Activated naive CD4-positive, alpha-beta T cell treated with anti-CD3 and anti-CD28 coated beads for 36 hours (primary cell): Measurements from ENCODE around the gene CDHR1. TPM values are rescaled to one million over a fixed set of nuclear protein-coding genes. Genes with fewer than 3 reads are reported as not detected.
A peak's percentile ranks its signal among the peaks of the same experiment; 100 is the strongest.

Source experiments
- CTCF ChIA-PET: fragments of 350-600 bp; sonication (Branson Sonifier 250); formaldehyde crosslinking; loops from one replicate; lab custom pipeline; 2021; ENCODE audit warnings: antibody characterized with exemption; lab: Charles Lee
- DNase-seq: peaks from one replicate; pipeline ENCODE4 v3.0.0-alpha.2; 2020
- H3K27ac Mint-ChIP-seq: one replicate; pipeline ENCODE4 v1.8.0; 2021; ENCODE audit warnings: mild to moderate bottlenecking, mixed read lengths
- H3K27me3 Mint-ChIP-seq: one replicate; pipeline ENCODE4 v1.8.0; 2021; ENCODE audit warnings: low read depth, mixed read lengths
- H3K36me3 Mint-ChIP-seq: one replicate; pipeline ENCODE4 v1.8.0; 2021; ENCODE audit warnings: low read depth, mixed read lengths
- H3K4me1 Mint-ChIP-seq: one replicate; pipeline ENCODE4 v1.8.0; 2021; ENCODE audit warnings: low read depth, mixed read lengths
- H3K4me3 Mint-ChIP-seq: one replicate; pipeline ENCODE4 v1.8.0; 2021; ENCODE audit warnings: mild to moderate bottlenecking, moderate library complexity, mixed read lengths
- H3K9me3 Mint-ChIP-seq: one replicate; pipeline ENCODE4 v1.8.0; 2021; ENCODE audit warnings: mixed read lengths
- intact Hi-C: fragments of 100-400 bp; cut with micrococcal nuclease; formaldehyde crosslinking; loops from one replicate; pipeline ENCODE4 v1.15.1; 2023
- total RNA-seq, 2 experiments: library from RNA; stranded (reverse); gene quantifications; one replicate each; pipeline ENCODE4 v1.2.3, GENCODE V29; 2021

The CDHR1 gene
- total RNA-seq, 2 experiments from 2014 or later, result 0.37 to 1.4 TPM

- intact Hi-C loops, result no loop called here
- CTCF ChIA-PET, result interaction anchor here (1.1 to 1.4 kb wide), 3 partner anchors 9 to 302 kb away, joined by 3 to 5 read pairs (median 3); no protein-coding TSS in a partner anchor
- Mint-ChIP-seq H3K36me3 (no peaks in the 10 kb centered on the region), H3K4me1 (no peaks in the 10 kb centered on the region), H3K9me3 (no peaks in the 10 kb centered on the region), H3K27ac (no peak overlapping the region), H3K4me3 (no peak overlapping the region), H3K27me3 (peaks cover 9% of the 10 kb centered on the region)
- peak; percentile 12 for DNase-seq
Measured at GRCh38 chr10:84237199-84238051, 43.1 kb downstream of the CDHR1 start.

DNA sequence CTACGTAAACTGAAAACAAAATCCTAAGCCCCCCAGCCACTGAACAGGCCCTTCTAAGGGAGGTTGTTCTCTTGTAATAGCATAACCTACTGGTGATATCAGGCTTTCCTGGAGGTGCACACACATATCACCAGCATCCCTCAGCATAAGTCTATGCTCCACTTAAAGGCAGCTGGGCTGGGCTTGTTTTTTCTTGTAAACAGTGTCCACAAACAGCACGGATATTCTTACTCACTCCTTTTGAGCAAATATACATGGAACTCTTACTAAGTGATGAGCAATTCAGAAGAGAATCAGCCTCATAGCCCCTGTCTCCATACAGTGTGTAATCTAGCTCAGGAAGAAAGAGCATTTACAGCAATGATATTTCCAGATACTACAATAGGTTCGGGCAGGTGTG, 44.6 kb downstream of the CDHR1 start:
- Mint-ChIP-seq H3K9me3 (no peaks in the 10 kb centered on the region), H3K4me3 (no peak overlapping the region), H3K27ac (no peak overlapping the region), H3K36me3 (no peaks in the 10 kb centered on the region), H3K4me1 (no peaks in the 10 kb centered on the region), H3K27me3 (peaks cover 9% of the 10 kb centered on the region)
- DNase-seq, result no peak
- intact Hi-C loops, result no loop called here
- CTCF ChIA-PET, result interaction anchor here (0.7 to 1.2 kb wide), 2 partner anchors 18 to 91 kb away, joined by 4 to 7 read pairs; no protein-coding TSS in a partner anchor

DNA sequence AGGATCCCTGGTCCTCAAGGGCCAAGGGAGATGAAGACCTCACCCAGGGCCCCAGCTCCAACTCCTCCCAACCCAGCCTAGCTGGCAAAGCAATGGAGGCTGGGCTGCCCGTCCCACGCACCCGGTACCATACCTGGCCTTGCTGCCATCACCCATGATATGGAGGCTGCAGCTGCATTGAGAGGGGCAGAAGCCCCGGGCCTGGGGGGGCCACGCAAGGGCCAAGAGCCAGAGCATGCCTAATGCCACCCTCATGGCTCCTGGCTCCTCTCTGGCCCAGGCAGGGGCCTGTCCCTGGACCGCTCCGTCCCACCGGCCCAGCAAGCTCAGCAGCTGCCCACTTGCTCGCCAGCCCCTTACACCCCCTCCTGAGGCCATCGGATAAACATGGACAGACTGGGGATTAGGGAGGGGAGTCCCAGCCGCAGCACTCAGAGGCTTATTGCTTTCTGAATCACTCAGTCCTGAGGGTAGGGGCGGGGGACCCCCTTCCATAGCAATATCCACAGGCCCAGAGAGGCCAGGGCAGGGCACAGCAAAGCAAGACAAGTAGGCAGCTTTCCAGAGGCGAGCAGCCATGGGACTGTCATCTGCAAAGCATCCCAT, 47.0 kb downstream of the CDHR1 start, which contains the start of gene LRIT1:
TSS of gene LRIT1 (minus strand) at position 362 of the 606 bp plus-strand sequence. CDS start at position 255, 107 bp downstream.
- Mint-ChIP-seq H3K4me3 (no peak within 1 kb of the TSS), H3K9me3 (no peaks in the 10 kb centered on the region), H3K27me3 (peaks cover 3% of the 10 kb centered on the region), H3K27ac (no peak within 1 kb of the TSS), H3K4me1 (no peaks in the 10 kb centered on the region), H3K36me3 (no peaks in the 10 kb centered on the region)
- no peak for DNase-seq
- CTCF ChIA-PET, result no interaction called here
- intact Hi-C loops, result no loop called here

GRCh38 chr10:84243759-84244158, 49.4 kb downstream of the CDHR1 start:
- intact Hi-C loops, result no loop called here
- DNase-seq, result no peak
- CTCF ChIA-PET, result interaction anchor here (1.6 kb wide), 1 partner anchor 13 kb away, joined by 4 read pairs; no protein-coding TSS in a partner anchor
- Mint-ChIP-seq H3K36me3 (no peaks in the 10 kb centered on the region), H3K27me3 (peaks cover 3% of the 10 kb centered on the region), H3K4me3 (no peak overlapping the region), H3K4me1 (no peaks in the 10 kb centered on the region), H3K27ac (no peak overlapping the region), H3K9me3 (no peaks in the 10 kb centered on the region)

DNA sequence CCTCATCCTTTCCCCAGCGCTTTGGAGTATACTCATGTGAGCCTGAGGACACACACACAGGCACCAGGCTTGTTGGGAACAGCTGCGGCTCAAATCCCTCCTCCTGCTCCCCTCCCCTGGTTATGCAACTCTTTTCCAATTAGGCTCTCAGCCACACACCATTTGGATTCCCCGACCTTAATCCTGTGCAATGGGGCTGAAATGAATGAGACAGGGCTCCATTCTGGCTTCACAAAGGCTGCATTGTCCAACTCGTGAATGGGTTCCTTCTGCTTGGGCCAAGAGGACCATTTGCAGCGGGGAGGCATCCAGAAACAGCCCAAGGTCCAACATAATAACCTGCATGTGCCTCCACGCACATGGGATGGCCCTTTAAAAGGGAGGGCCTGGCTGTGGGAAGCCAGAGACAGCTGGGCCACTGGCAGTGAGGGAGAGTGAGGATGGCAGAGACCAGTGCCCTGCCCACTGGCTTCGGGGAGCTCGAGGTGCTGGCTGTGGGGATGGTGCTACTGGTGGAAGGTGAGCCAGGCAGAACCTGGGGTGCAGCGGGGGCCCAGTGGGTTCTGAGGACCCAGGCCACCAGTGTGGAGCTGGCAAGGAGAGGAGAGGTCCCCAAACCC, 50.4 kb downstream of the CDHR1 start, which contains the start of gene RGR:
TSS of gene RGR (plus strand) at position 403 of the 620 bp plus-strand sequence. CDS start at position 441, 38 bp downstream.
- Mint-ChIP-seq H3K4me3 (no peak within 1 kb of the TSS), H3K9me3 (no peaks in the 10 kb centered on the region), H3K4me1 (no peaks in the 10 kb centered on the region), H3K27ac (no peak within 1 kb of the TSS), H3K27me3 (peaks cover 3% of the 10 kb centered on the region), H3K36me3 (no peaks in the 10 kb centered on the region)
- no peak for DNase-seq
- CTCF ChIA-PET, result no interaction called here
- intact Hi-C loops, result no loop called here

DNA sequence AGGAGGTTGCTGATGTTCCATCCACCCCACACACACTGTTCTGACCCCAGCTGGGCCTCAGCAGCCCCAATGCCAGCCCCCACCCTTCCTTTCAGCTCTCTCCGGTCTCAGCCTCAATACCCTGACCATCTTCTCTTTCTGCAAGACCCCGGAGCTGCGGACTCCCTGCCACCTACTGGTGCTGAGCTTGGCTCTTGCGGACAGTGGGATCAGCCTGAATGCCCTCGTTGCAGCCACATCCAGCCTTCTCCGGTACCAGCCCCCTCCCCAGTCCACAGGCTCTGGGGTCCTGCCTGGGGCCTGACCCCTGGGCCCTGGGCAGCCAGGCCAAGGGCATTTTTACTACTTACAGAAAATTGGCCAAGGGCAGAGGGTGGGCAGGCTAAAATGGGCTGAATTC, 53.2 kb downstream of the CDHR1 start:
- H3K27me3 Mint-ChIP-seq, result peaks cover 3% of the 10 kb centered on the region
- no peak overlapping the region for H3K27ac Mint-ChIP-seq

GRCh38 chr10:84248794-84249193, 54.5 kb downstream of the CDHR1 start:
- intact Hi-C loops, result no loop called here
- H3K27ac Mint-ChIP-seq, result no peak overlapping the region
- peaks cover 3% of the 10 kb centered on the region for H3K27me3 Mint-ChIP-seq
- no peak for DNase-seq
- CTCF ChIA-PET, result interaction anchor here (1.5 to 1.9 kb wide), 2 partner anchors 15 to 19 kb away, joined by 3 to 5 read pairs; no protein-coding TSS in a partner anchor
- no peaks in the 10 kb centered on the region for H3K9me3 Mint-ChIP-seq
- H3K4me3 Mint-ChIP-seq, result no peak overlapping the region
- no peaks in the 10 kb centered on the region for H3K36me3 Mint-ChIP-seq
- H3K4me1 Mint-ChIP-seq, result no peaks in the 10 kb centered on the region

More for the DNA sequence above, 53.2 kb downstream of the CDHR1 start:
- Mint-ChIP-seq H3K9me3 (no peaks in the 10 kb centered on the region), H3K36me3 (no peaks in the 10 kb centered on the region), H3K4me1 (no peaks in the 10 kb centered on the region), H3K4me3 (no peak overlapping the region)
- no peak for DNase-seq
- CTCF ChIA-PET, result interaction anchor here (1.1 to 2.4 kb wide), 4 partner anchors 9 to 293 kb away, joined by 4 to 9 read pairs (median 4); no protein-coding TSS in a partner anchor
- intact Hi-C loops, result no loop called here

DNA sequence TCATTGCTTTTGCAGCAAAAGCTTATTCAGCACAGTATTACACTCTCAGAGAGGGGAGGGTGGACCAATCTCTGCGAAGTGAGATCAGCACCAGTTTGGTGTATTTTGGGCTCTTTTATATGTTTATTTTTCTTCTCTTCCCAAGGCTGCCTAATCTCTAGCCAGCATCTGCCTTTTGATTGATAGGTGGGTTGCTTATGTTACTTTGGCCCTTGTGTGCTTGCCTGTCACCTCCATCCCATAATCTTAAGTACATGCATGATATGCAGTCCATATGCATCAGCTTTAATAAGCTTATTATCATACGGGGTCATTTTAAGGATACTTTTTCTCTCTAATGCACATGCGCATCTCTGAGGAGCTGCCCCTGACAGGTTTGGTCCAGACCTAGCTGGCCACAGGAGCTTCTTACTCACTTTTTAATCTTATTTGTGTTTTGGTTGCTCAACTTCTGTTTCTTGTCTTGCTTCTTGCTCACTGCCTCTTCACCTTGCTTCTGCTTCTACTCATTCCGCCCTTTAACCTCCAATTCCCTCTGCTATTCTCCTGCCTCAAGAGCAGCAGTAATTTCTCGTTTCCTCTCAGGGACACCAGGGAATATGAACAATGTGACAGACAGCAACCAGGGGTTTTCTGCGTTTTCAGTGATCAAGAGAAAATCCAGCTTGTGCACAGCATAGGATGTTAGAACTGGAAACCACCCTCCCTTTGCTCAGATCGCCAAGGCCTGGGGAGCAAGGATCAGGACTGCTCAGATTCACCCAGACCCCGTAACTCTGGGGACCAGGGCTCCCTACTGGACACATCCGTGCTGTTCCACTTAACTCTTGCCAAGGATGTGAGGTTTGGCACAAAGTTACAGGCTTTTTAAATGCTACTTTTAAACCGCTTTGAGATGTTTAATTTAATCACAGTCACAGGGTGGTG, 60.5 kb downstream of the CDHR1 start:
- DNase-seq, result no peak
- H3K9me3 Mint-ChIP-seq, result no peaks in the 10 kb centered on the region
- peaks cover 18% of the 10 kb centered on the region for H3K27me3 Mint-ChIP-seq
- CTCF ChIA-PET, result interaction anchor here (0.7 to 1.3 kb wide), 2 partner anchors 12 to 15 kb away, joined by 3 read pairs; no protein-coding TSS in a partner anchor
- no peak overlapping the region for H3K27ac Mint-ChIP-seq
- H3K36me3 Mint-ChIP-seq, result no peaks in the 10 kb centered on the region
- intact Hi-C loops, result no loop called here
- H3K4me1 Mint-ChIP-seq, result peaks cover 7% of the 10 kb centered on the region
- H3K4me3 Mint-ChIP-seq, result no peak overlapping the region

DNA sequence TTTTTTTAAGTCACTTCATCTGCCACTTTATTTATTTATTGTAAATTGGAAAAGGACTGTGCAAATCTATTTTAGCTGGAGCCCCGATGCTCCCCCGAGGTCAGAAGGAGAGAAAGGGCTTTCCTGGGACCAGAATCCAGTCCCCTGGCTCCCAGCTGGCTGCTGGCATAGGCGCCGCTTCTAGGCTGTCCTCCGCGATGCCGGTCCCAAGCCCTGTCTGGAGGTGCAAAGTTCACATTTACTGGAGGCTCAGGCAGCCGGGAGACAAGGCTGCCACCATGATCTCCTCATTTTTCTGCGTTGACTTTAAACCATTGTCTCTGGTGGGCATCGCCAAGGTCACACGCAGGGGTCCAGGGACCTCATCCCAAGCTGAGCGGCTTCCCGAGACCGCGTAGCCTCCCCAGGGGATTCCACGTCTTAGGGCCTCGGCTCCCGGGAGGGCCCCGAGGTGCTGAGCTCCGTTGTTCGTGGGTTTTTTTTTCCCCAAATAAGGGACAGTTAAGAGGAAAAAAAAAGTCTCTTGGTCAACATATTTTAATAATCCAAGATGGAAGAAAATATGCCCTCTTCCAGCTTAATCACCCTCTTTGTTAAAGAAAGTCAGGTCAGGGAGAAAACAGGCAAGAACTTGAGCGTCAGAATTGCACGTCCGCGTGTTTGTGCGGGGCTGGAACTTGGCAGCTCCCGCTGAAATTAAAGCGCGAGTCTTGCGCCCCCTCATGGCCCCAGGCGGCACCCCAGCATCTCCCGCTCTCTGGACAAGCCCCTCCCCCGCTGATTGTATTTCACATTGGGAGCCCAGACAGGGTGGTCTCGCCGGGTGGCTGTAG, 62.4 kb downstream of the CDHR1 start:
- CTCF ChIA-PET, result interaction anchor here (0.6 to 2.2 kb wide), 18 partner anchors 10 to 344 kb away, joined by 3 to 20 read pairs (median 4); no protein-coding TSS in a partner anchor
- peak; percentile 73 for DNase-seq
- Mint-ChIP-seq H3K4me1 (peaks cover 7% of the 10 kb centered on the region), H3K9me3 (no peaks in the 10 kb centered on the region), H3K27me3 (peaks cover 19% of the 10 kb centered on the region), H3K27ac (no peak overlapping the region), H3K4me3 (no peak overlapping the region), H3K36me3 (no peaks in the 10 kb centered on the region)
- intact Hi-C loops, result loop anchor here (2.0 kb wide), 1 partner anchor 108 kb away; no protein-coding TSS in a partner anchor

DNA sequence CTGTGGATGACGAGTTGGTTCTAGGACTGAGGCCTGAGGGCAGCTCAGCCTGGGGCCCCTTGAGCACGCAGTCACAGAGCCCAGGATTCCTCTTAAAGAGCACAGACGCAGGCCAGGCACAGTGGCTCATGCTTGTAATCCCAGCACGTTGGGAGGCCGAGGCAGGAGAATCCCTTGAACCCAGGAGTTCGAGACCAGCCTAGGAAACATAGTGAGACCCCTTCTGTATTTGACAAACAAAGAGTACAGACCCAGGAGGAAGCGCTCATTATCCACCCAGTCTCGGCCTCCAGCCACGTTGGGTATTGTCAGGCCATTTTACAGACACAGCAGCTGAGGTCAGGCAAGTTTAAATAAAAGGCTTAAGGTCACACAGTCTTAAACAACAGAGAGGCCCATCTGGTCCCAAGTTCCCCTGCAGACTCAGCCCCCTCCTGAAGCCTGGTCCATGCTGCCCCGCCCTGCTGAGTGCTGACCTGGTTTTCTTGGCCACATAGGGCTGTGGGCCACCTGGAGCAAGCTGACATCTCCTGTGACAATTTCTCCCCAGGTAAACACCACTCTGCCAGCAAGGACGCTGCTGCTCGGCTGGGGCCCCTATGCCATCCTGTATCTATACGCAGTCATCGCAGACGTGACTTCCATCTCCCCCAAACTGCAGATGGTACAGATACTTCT, 63.1 kb downstream of the CDHR1 start:
- H3K4me1 Mint-ChIP-seq, result peaks cover 7% of the 10 kb centered on the region
- no peak overlapping the region for H3K27ac Mint-ChIP-seq
- H3K4me3 Mint-ChIP-seq, result no peak overlapping the region
- DNase-seq, result no peak
- CTCF ChIA-PET, result interaction anchor here (0.6 to 2.2 kb wide), 16 partner anchors 10 to 283 kb away, joined by 3 to 20 read pairs (median 4); no protein-coding TSS in a partner anchor
- intact Hi-C loops, result loop anchor here (2.0 kb wide), 1 partner anchor 109 kb away; no protein-coding TSS in a partner anchor
- H3K36me3 Mint-ChIP-seq, result no peaks in the 10 kb centered on the region
- H3K9me3 Mint-ChIP-seq, result no peaks in the 10 kb centered on the region
- peaks cover 20% of the 10 kb centered on the region for H3K27me3 Mint-ChIP-seq
